Endothelial cell of umbilical vein (primary cell): ENCODE measurements around the gene CDYL. TPM values are rescaled to one million over a fixed set of nuclear protein-coding genes. Genes with fewer than 3 reads are reported as not detected.

Source experiments
- BruUV-seq: library from RNA; stranded (reverse); fragments of 400-500 nt; replicated peaks from 2 replicates; lab custom pipeline; 2021; lab: Mats Ljungman, UMichigan
- CTCF ChIA-PET: fragments of 300-600, 350-600 bp; sonication (Branson Sonifier 250); formaldehyde crosslinking; loops from one replicate; lab custom pipeline; 2021; ENCODE audit warnings: antibody characterized with exemption, inconsistent platforms; lab: Charles Lee
- POLR2A ChIA-PET: fragments of 300-600, 350-600 bp; sonication (Branson Sonifier 250); formaldehyde crosslinking; loops from one replicate; lab custom pipeline; 2021; ENCODE audit warnings: antibody characterized with exemption, inconsistent platforms; lab: Charles Lee
- DNase-seq: peaks from one replicate; pipeline ENCODE4 v3.0.0-alpha.2; 2011; ENCODE audit warnings: low read depth, low spot score
- FAIRE-seq: peaks from 2 replicates; lab custom pipeline; 2011; peaks lifted over from hg19 to GRCh38; lab: Jason Lieb, UNC
- H2AFZ ChIP-seq: 2 replicates; pipeline ENCODE4 v1.6.0; 2012; ENCODE audit warnings: low read depth, low read length, control low read depth, inconsistent platforms
- H3K27ac ChIP-seq: 2 replicates; pipeline ENCODE4 v1.5.1; 2011; ENCODE audit warnings: low read depth, mild to moderate bottlenecking, control low read depth, low read length, moderate library complexity; ENCODE audit not compliant: insufficient read depth
- H3K27me3 ChIP-seq, 2 experiments: 2 replicates each; pipeline versions ENCODE4 v1.6.0 to v1.6.1; 2011; ENCODE audit warnings: low read length in 2 of 2, mixed read lengths in 1 of 2; ENCODE audit not compliant: control insufficient read depth in 2 of 2, insufficient read depth in 2 of 2
- H3K36me3 ChIP-seq, 2 experiments: 2 replicates in 1 of 2; 3 replicates in 1 of 2; pipeline ENCODE4 v1.5.1; 2011; ENCODE audit warnings: low read length in 2 of 2, mild to moderate bottlenecking in 1 of 2, moderate library complexity in 1 of 2; ENCODE audit not compliant: control insufficient read depth in 2 of 2, insufficient read depth in 2 of 2; ENCODE audit errors: extremely low read depth in 1 of 2
- H3K4me1 ChIP-seq: 3 replicates; pipeline ENCODE4 v1.5.1; 2011; ENCODE audit warnings: mild to moderate bottlenecking, low read length; ENCODE audit not compliant: control insufficient read depth, insufficient read depth; ENCODE audit errors: extremely low read depth
- H3K4me2 ChIP-seq: 2 replicates; pipeline ENCODE4 v1.6.1; 2011; ENCODE audit warnings: low read length, control low read depth, mixed read lengths; ENCODE audit not compliant: insufficient read depth
- H3K4me3 ChIP-seq, 3 experiments: fragments of 200-600 bp in 1 of 3; sonication (generic), shearing (Covaris generic) in 1 of 3; replicated peaks in 1 of 3; 2 replicates each; pipeline ENCODE4 v1.5.1; 2011 to 2016; ENCODE audit warnings: control low read depth in 3 of 3, low read length in 3 of 3, mild to moderate bottlenecking in 2 of 3, inconsistent platforms in 1 of 3, low read depth in 1 of 3, moderate library complexity in 1 of 3; ENCODE audit not compliant: insufficient read depth in 1 of 3
- H3K79me2 ChIP-seq: 2 replicates; pipeline ENCODE4 v1.6.0; 2012; ENCODE audit warnings: low read length, inconsistent platforms; ENCODE audit not compliant: control insufficient read depth, insufficient read depth
- H3K9ac ChIP-seq: replicated peaks from 2 replicates; pipeline ENCODE3; 2011; ENCODE audit warnings: low read length, control low read depth; ENCODE audit not compliant: insufficient read depth; ENCODE audit errors: extremely low read depth
- H3K9me1 ChIP-seq: replicated peaks from 3 replicates; pipeline ENCODE4 v1.6.0; 2011; ENCODE audit warnings: mild to moderate bottlenecking, low read length; ENCODE audit not compliant: control insufficient read depth, insufficient read depth; ENCODE audit errors: extremely low read depth
- H3K9me3 ChIP-seq: replicated peaks from 2 replicates; pipeline ENCODE4 v1.5.1; 2012; ENCODE audit warnings: low read length, inconsistent platforms; ENCODE audit not compliant: control insufficient read depth, insufficient read depth
- H4K20me1 ChIP-seq: replicated peaks from 2 replicates; pipeline ENCODE3; 2011; ENCODE audit warnings: mild to moderate bottlenecking, low read length; ENCODE audit not compliant: control insufficient read depth, insufficient read depth; ENCODE audit errors: extremely low read depth
- EZH2 ChIP-seq: IDR thresholded peaks from 2 replicates; pipeline ENCODE4 v1.6.1; 2012; ENCODE audit warnings: borderline replicate concordance, low read depth, mild to moderate bottlenecking, moderate library complexity, low read length, inconsistent platforms; ENCODE audit not compliant: severe bottlenecking
- FOS ChIP-seq: IDR thresholded peaks from 2 replicates; pipeline ENCODE4 v1.6.1; 2011; ENCODE audit warnings: mild to moderate bottlenecking, low read length, moderate library complexity, borderline replicate concordance; ENCODE audit not compliant: insufficient read depth
- GATA2 ChIP-seq: IDR thresholded peaks from 2 replicates; pipeline ENCODE4 v1.7.0; 2011; ENCODE audit warnings: low read depth, mild to moderate bottlenecking, moderate library complexity, mixed read lengths, low read length; ENCODE audit not compliant: insufficient read length, insufficient read depth
- JUN ChIP-seq: IDR thresholded peaks from 2 replicates; pipeline ENCODE4 v1.6.1; 2011; ENCODE audit warnings: borderline replicate concordance, low read depth; ENCODE audit not compliant: insufficient read length, insufficient read depth
- MYC ChIP-seq: IDR thresholded peaks from one replicate; pipeline ENCODE4 v1.6.1; 2011; ENCODE audit warnings: mild to moderate bottlenecking, low read depth, low read length
- POLR2A ChIP-seq: IDR thresholded peaks from 2 replicates; pipeline ENCODE4 v1.6.1; 2012; ENCODE audit warnings: low read depth, mild to moderate bottlenecking, control low read depth, low read length
- POLR2AphosphoS5 ChIP-seq: IDR thresholded peaks from 2 replicates; pipeline ENCODE4 v1.6.1; 2012; ENCODE audit warnings: low read depth, mild to moderate bottlenecking, control low read depth, low read length, moderate library complexity; ENCODE audit not compliant: insufficient read depth
- dilution Hi-C: fragments of 300-500 bp; cut with MboI; formaldehyde crosslinking; loops from one replicate; pipeline ENCODE4 v1.15.0; 2019; ENCODE audit warnings: low sequenced_read_pairs; ENCODE audit not compliant: extremely low pct_ligation_motif_present
- intact Hi-C: fragments of 100-400 bp; cut with micrococcal nuclease; formaldehyde crosslinking; loops from one replicate; pipeline ENCODE4 v1.10.0; 2022
- polyA plus RNA-seq, 4 experiments: library from polyadenylated mRNA; depleted of rRNA in 3 of 4; stranded (reverse) in 3 of 4; unstranded in 1 of 4; fragments of >200 nt; gene quantifications; 2 replicates each; pipeline versions ENCODE4 v1.2.1 to v1.2.3, GENCODE V29; 2011 to 2012; ENCODE audit warnings: missing spikeins in 1 of 4
- total RNA-seq: library from RNA; stranded (reverse); gene quantifications from 2 replicates; pipeline ENCODE4 v1.2.3, GENCODE V29; 2021
- TF ChIP-seq, protein P1 (sequence below), 2 donors: IDR thresholded peaks; 1 replicate in 1 of 2; 2 replicates in 1 of 2; pipeline ENCODE4 v1.5.1; 2011; ENCODE audit warnings: low read length in 2 of 2, mild to moderate bottlenecking in 2 of 2, moderate library complexity in 2 of 2, control low read depth in 1 of 2, inconsistent platforms in 1 of 2, low read depth in 1 of 2; ENCODE audit not compliant: insufficient read depth in 1 of 2; ENCODE audit errors: extremely low read depth in 1 of 2
- TF ChIP-seq, protein P2 (sequence below): IDR thresholded peaks from 2 replicates; pipeline ENCODE4 v1.6.1; 2011; ENCODE audit not compliant: insufficient read depth, insufficient read length

The CDYL gene
- total and polyA plus RNA-seq, 2 donors (not counting 3 experiments of a cell fraction or from before 2014, with no cell fraction given), result 10.2 to 35.6 TPM

DNA sequence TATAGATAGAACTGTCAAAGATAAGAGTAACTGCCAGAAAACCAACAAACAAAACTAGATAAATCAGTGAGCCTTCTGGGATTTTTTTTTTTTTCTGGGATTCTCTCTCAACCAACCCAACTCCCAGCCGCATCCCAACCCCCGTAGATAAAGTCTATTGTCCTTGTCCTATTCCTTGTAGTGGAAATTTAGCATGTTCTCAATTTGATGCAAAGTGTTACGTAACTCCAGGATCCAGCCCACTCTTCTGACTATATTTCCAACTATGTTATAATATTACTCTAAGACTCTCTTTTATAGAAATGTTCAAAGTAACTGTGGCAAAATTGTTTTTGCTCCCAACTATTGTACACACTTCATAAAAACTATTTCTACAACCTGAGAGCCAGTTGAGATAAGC lies 15.4 kb upstream of the CDYL start:
- no peak overlapping the region for H3K4me2 ChIP-seq
- FAIRE-seq (no peak), DNase-seq (no peak)
- intact Hi-C loops (no loop called here), dilution Hi-C loops (no loop called here)
- no peaks in the 10 kb centered on the region for H3K9me1 ChIP-seq
- POLR2A ChIA-PET, result interaction anchor here (0.7 kb wide), 1 partner anchor 571 kb away, joined by 3 read pairs; no protein-coding TSS in a partner anchor
- no peaks in the 10 kb centered on the region for H3K4me1 ChIP-seq
- no peak overlapping the region for H2AFZ ChIP-seq
- H3K27ac ChIP-seq, result no peak overlapping the region
- H3K9me3 ChIP-seq, result no peaks in the 10 kb centered on the region
- H4K20me1 ChIP-seq, result no peaks in the 10 kb centered on the region
- no TSS peak for BruUV-seq
- peaks cover 2 to 3% of the 10 kb centered on the region in 2 experiments for H3K27me3 ChIP-seq
- H3K9ac ChIP-seq, result no peak overlapping the region
- H3K4me3 ChIP-seq, result no peak overlapping the region
- no peaks in the 10 kb centered on the region for H3K79me2 ChIP-seq
- H3K36me3 ChIP-seq, result no peaks in the 10 kb centered on the region
- CTCF ChIA-PET, result interaction anchor here (1.2 kb wide), 1 partner anchor 10 kb away, joined by 3 read pairs; no protein-coding TSS in a partner anchor
- TF ChIP-seq MYC (no peak), JUN (no peak), POLR2A (no peak), POLR2AphosphoS5 (no peak), GATA2 (no peak), FOS (no peak), EZH2 (no peak)
- TF ChIP-seq, protein P1, sequence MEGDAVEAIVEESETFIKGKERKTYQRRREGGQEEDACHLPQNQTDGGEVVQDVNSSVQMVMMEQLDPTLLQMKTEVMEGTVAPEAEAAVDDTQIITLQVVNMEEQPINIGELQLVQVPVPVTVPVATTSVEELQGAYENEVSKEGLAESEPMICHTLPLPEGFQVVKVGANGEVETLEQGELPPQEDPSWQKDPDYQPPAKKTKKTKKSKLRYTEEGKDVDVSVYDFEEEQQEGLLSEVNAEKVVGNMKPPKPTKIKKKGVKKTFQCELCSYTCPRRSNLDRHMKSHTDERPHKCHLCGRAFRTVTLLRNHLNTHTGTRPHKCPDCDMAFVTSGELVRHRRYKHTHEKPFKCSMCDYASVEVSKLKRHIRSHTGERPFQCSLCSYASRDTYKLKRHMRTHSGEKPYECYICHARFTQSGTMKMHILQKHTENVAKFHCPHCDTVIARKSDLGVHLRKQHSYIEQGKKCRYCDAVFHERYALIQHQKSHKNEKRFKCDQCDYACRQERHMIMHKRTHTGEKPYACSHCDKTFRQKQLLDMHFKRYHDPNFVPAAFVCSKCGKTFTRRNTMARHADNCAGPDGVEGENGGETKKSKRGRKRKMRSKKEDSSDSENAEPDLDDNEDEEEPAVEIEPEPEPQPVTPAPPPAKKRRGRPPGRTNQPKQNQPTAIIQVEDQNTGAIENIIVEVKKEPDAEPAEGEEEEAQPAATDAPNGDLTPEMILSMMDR (IDR thresholded peaks at IDR 0.05; ENCODE audit: extremely low read depth in 1 of 2, insufficient read depth in 1 of 2, low read depth in 1 of 2, low read length in 2 of 2), result no peak
- TF ChIP-seq, protein P2, sequence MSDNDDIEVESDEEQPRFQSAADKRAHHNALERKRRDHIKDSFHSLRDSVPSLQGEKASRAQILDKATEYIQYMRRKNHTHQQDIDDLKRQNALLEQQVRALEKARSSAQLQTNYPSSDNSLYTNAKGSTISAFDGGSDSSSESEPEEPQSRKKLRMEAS, result no peak
